Measurements from ENCODE around the gene ANLN. TPM values are rescaled to one million over a fixed set of nuclear protein-coding genes. Genes with fewer than 3 reads are reported as not detected.

ANLN gene
- total RNA-seq, 1 experiment from 2014 or later, result 274 TPM

GRCh38 chr7:36453769-36454168, 64.1 kb downstream of the ANLN start:
- CTCF ChIA-PET, result interaction anchor here (0.7 kb wide), 1 partner anchor 9 kb away, joined by 3 read pairs; no protein-coding TSS in a partner anchor
- Mint-ChIP-seq H3K27me3 (ENCODE audit: unreplicated experiment) (no peaks in the 10 kb centered on the region), H3K27ac (ENCODE audit: unreplicated experiment) (no peak overlapping the region), H3K36me3 (ENCODE audit: insufficient read depth, unreplicated experiment) (peaks cover 36% of the 10 kb centered on the region), H3K4me3 (ENCODE audit: low read depth, unreplicated experiment) (no peak overlapping the region), H3K4me1 (ENCODE audit: low read depth, unreplicated experiment) (peaks cover under 1% of the 10 kb centered on the region), H3K9me3 (ENCODE audit: low read depth, unreplicated experiment) (no peaks in the 10 kb centered on the region)
- no peak for TF ChIP-seq CTCF (IDR thresholded peaks at IDR 0.05; ENCODE audit: unreplicated experiment)
- BruUV-seq (replicated peaks), result no TSS peak
- no peak for DNase-seq
- intact Hi-C loops (cut with micrococcal nuclease; ENCODE audit: unreplicated experiment), result no loop called here

- BruUV-seq (replicated peaks), result no TSS peak
- no peak for TF ChIP-seq CTCF (IDR thresholded peaks at IDR 0.05; ENCODE audit: unreplicated experiment)
- CTCF ChIA-PET, result interaction anchor here (0.6 kb wide), 1 partner anchor 177 kb away, joined by 3 read pairs; no protein-coding TSS in a partner anchor
Measured at GRCh38 chr7:36455646-36456045, 66.0 kb downstream of the ANLN start.

GRCh38 chr7:36456138-36456537, 66.5 kb downstream of the ANLN start:
- Mint-ChIP-seq H3K9me3 (ENCODE audit: low read depth, unreplicated experiment) (no peaks in the 10 kb centered on the region), H3K4me1 (ENCODE audit: low read depth, unreplicated experiment) (no peaks in the 10 kb centered on the region), H3K4me3 (ENCODE audit: low read depth, unreplicated experiment) (no peak overlapping the region), H3K27me3 (ENCODE audit: unreplicated experiment) (no peaks in the 10 kb centered on the region), H3K27ac (ENCODE audit: unreplicated experiment) (no peak overlapping the region), H3K36me3 (ENCODE audit: insufficient read depth, unreplicated experiment) (peaks cover 26% of the 10 kb centered on the region)
- no peak for DNase-seq
- intact Hi-C loops (cut with micrococcal nuclease; ENCODE audit: unreplicated experiment), result no loop called here
- TF ChIP-seq CTCF (IDR thresholded peaks at IDR 0.05; ENCODE audit: unreplicated experiment), result no peak
- no TSS peak for BruUV-seq (replicated peaks)
- CTCF ChIA-PET, result interaction anchor here (0.6 kb wide), 1 partner anchor 176 kb away, joined by 3 read pairs; no protein-coding TSS in a partner anchor

More at GRCh38 chr7:36455646-36456045, 66.0 kb downstream of the ANLN start:
- H3K27me3 Mint-ChIP-seq (ENCODE audit: unreplicated experiment), result no peaks in the 10 kb centered on the region
- H3K36me3 Mint-ChIP-seq (ENCODE audit: insufficient read depth, unreplicated experiment), result peaks cover 30% of the 10 kb centered on the region
- H3K27ac Mint-ChIP-seq (ENCODE audit: unreplicated experiment), result no peak overlapping the region
- no peak overlapping the region for H3K4me3 Mint-ChIP-seq (ENCODE audit: low read depth, unreplicated experiment)
- no peaks in the 10 kb centered on the region for H3K9me3 Mint-ChIP-seq (ENCODE audit: low read depth, unreplicated experiment)
- intact Hi-C loops (cut with micrococcal nuclease; ENCODE audit: unreplicated experiment), result no loop called here
- H3K4me1 Mint-ChIP-seq (ENCODE audit: low read depth, unreplicated experiment), result no peaks in the 10 kb centered on the region
- DNase-seq, result no peak

GRCh38 chr7:36456548-36456947, 66.9 kb downstream of the ANLN start:
- Mint-ChIP-seq H3K4me3 (ENCODE audit: low read depth, unreplicated experiment) (no peak overlapping the region), H3K36me3 (ENCODE audit: insufficient read depth, unreplicated experiment) (peaks cover 22% of the 10 kb centered on the region), H3K27me3 (ENCODE audit: unreplicated experiment) (no peaks in the 10 kb centered on the region), H3K9me3 (ENCODE audit: low read depth, unreplicated experiment) (no peaks in the 10 kb centered on the region), H3K27ac (ENCODE audit: unreplicated experiment) (no peak overlapping the region), H3K4me1 (ENCODE audit: low read depth, unreplicated experiment) (no peaks in the 10 kb centered on the region)
- CTCF ChIA-PET, result no interaction called here
- intact Hi-C loops (cut with micrococcal nuclease; ENCODE audit: unreplicated experiment), result no loop called here
- TF ChIP-seq CTCF (IDR thresholded peaks at IDR 0.05; ENCODE audit: unreplicated experiment), result no peak
- DNase-seq, result no peak
- no TSS peak for BruUV-seq (replicated peaks)
